A549 treated with AZD9567 at 1 μM for 4 hours (cell line): ENCODE measurements around the gene C1orf185. TPM values are rescaled to one million over a fixed set of nuclear protein-coding genes. Genes with fewer than 3 reads are reported as not detected.

Source experiments
- total RNA-seq: library from RNA; stranded (reverse); fragments of 200-300 nt; extraction: Qiagen RNA extraction; gene quantifications from 5 replicates; pipeline ENCODE4 v1.2.3, GENCODE V29; 2022; ENCODE audit not compliant: insufficient read depth

C1orf185 gene
- not detected in 5 replicates for total RNA-seq

DNA sequence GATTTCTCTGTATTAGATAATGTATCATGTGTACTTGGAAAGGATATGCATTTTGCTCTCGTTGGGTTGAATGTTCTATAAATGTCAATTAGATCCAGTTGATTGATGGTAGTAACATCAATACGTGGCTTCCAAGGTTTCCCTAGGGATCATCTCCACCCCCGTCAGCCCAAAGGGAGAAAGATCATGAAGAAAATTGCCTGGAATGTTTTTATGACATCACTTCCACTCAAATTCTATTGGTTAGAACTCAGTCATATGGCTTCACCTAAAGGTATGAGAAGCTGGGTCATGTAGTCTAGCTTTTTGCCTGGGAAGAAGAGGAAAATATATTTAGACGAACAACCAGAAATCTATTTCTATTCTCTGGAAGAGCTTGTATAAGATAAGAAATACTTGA, at the start of gene C1orf185:
TSS of gene C1orf185 (plus strand) at position 253 of the 400 bp plus-strand sequence. CDS start at position 259, 6 bp downstream.

Other genes with a start within 250 kb of the C1orf185 start
- 37.9 to 46.1 TPM (median 38.9 TPM) in 5 replicates for gene FAF1, start 142.0 kb upstream of the C1orf185 start, total RNA-seq
- gene CDKN2C, start 132.0 kb upstream of the C1orf185 start, total RNA-seq: 7.3 to 11.4 TPM (median 9.4 TPM) in 5 replicates
- gene RNF11, start 134.0 kb downstream of the C1orf185 start, total RNA-seq: 22.0 to 48.8 TPM (median 25.5 TPM) in 5 replicates
- gene TTC39A, start 228.3 kb downstream of the C1orf185 start, total RNA-seq: 0.91 to 1.7 TPM (median 1.2 TPM) in 4 of 5 replicates, not detected in the other